HFF-Myc (cell line): Measurements from ENCODE around the gene ZFYVE28.

Experiments used
- DNase-seq: peaks from one replicate; pipeline ENCODE4 v3.0.0-alpha.2; 2011; ENCODE audit warnings: low read depth; ENCODE audit errors: extremely low read depth
- H3K4me3 ChIP-seq: replicated peaks from 2 replicates; pipeline ENCODE4 v1.5.1; 2011; ENCODE audit warnings: low read depth, mild to moderate bottlenecking, control low read depth, low read length
- CTCF ChIP-seq: IDR thresholded peaks from 2 replicates; pipeline ENCODE4 v1.5.1; 2012; ENCODE audit warnings: mild to moderate bottlenecking, low read depth, low read length, control low read depth; ENCODE audit errors: missing control alignments

The ZFYVE28 gene

DNA sequence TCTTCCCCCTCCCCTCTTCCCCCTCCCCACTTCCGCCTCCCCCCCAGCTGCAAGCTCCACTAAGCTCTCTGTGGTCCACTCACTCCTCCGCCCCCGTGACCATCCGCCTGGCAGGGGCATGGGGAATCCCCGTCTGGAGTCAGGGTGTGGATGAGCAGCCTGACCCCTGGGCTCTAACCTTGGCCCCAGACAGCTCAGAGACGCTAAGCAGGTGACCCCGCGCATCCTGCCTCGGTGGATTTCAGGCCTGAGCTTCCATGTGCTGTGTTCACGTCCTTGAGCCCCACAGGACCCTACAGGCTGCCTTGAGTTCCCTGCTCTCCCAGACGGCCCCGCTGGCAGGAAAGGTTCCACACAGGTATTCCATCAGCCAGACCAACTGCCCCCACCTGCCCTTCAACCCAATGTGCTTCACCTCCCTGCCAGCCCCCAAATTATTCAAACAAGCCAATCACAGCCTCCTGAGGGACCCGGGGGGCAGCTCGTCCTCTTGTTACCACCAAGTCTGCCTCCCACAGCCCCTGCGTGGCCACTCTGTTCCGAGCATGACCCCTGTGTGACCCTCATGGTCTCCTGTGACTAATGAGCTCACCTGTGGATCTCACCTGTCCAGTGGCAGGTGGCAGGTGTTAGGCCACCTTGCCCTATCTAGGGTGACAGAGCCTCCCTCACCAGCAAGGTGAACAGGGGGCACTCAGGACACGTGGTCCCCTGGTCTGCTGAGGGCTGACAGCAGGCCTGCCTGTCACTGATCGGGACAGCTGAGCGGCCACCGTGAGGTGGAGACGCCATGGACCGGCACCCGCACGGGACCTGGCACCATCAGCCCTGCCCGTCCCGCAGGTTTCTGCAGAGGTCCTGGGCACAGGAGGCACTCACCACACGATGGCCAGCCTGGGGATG is 83.4 kb downstream of the ZFYVE28 start:
- DNase-seq = no peak
- no peak overlapping the region for H3K4me3 ChIP-seq
- TF ChIP-seq CTCF = no peak

- no peak for DNase-seq
- TF ChIP-seq CTCF = no peak
- no peak overlapping the region for H3K4me3 ChIP-seq
Measured at GRCh38 chr4:2333916-2334644, 84.4 kb downstream of the ZFYVE28 start.

DNA sequence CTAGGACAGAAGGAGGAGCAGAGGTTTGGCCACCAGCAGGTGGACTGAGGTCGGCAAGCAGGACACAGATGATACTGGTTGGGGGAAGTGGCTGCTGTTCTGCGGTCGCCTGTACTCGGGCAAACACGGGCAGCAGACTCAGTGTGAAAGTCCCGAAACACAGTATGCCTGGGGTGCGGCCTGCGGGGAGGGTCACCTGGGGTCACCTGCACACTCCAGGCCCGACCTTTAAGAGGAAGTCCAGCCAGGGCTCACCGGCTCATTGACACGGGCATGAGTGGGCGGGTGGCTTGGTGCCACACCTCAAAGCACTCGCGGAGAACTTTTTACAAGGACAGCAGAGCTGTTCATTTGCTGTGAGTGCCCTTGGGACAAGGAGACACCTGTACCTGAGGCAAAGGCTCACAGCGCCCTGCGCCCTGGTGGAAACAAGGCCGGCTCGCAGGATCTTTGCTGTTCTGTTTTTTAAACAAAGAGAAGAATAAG is 85.0 kb downstream of the ZFYVE28 start:
- DNase-seq = no peak
- no peak overlapping the region for H3K4me3 ChIP-seq
- TF ChIP-seq CTCF = no peak

DNA sequence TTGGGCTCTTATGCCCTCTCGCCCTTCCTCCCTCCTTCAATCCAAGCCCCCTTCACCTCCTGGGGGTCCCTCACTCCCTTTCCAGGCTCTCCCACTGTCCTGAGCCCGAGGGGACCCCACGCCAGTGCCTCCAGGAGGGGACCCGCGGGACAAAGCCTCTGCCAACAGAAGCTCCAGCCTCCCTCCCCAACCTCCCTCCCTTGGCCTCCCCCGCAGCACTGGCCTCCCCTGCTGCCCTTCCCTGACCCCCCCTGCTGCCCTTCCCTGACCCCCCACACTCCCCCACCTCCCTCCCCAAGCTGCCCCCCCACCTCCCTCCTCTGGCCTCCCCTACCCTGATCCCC is 85.5 kb downstream of the ZFYVE28 start:
- no peak overlapping the region for H3K4me3 ChIP-seq
- TF ChIP-seq CTCF = no peak
- no peak for DNase-seq

DNA sequence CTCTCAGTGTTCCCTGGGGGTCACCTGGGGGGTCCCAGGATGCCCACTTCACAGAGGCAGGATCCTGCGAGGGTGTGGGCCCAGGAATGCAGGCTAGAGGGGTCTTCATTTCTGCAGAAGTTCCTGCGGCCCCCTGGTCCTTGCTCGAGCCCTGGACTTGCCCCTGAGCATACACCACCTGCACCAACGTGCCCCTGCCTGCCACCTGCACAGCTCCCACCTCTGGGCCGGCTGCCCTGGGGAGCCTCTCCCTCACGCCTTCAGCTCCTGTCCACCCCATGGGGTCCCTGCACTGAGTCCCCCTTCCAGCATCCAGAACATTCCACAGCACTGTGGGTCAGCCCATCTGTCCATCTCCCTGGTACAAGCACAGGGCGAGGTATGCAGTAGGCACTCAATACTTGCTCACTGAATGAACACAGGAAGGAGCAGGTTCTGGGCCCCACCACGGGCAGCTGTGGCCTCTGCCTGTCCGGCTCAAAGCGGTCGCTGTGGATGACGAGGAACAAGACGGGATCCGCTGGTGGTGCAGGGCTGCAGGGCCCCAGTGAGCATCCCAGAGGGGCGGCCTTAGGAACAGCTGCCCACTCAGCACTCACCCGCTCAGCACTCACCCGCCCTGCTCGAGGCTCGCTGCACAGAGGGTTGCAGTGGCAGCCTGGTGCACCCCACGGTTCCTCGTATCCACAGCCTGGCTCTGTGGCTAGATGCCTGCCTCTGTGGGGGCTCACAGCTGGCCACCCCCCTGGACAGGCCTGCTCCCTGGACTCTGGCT is 86.1 kb downstream of the ZFYVE28 start:
- TF ChIP-seq CTCF = no peak
- DNase-seq = no peak
- no peak overlapping the region for H3K4me3 ChIP-seq

DNA sequence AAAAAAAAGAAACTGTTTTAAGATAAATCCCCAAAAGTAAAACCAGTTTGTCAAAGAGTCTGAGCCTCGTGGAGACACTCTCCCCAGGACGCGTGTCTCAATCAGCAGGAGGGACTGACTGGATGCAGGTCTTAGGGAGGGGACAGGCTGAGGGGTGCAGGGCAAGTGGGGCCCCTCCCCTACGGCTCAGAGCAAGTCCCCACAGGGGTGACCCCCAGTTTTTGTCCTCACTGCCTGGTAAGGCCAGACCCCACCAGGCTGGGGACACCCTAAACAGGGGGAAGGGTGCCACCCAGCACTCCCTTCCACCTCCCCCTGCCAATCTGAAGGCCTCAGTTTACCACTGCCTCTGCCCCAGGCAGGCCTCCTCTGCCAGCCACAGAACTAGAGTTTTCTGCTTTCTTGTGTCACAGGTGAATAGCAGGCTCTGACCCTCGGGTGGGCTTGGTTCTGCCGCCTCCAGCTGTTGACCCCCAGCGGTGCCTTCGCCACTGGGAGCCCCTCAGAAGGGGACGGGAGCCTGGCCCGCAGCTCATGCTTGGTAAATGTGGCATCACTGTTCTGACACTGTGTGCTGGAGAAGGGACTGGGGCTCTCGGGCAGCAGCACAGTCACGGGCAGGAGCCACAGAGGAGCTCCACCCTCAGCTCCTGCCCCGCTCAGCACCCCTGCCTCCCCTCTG is 86.8 kb downstream of the ZFYVE28 start:
- no peak overlapping the region for H3K4me3 ChIP-seq
- DNase-seq = no peak
- TF ChIP-seq CTCF = no peak
